ENCODE results near the gene DAB2IP. TPM values are rescaled to one million over a fixed set of nuclear protein-coding genes. Genes with fewer than 3 reads are reported as not detected.
"Not testable (repeated sequence)": the region's sequence is repeated elsewhere in the genome, so short reads cannot be mapped to it uniquely, and the experiment has no call there.

The DAB2IP gene
- total RNA-seq, 1 donor from 2014 or later: 81.6 TPM

DNA sequence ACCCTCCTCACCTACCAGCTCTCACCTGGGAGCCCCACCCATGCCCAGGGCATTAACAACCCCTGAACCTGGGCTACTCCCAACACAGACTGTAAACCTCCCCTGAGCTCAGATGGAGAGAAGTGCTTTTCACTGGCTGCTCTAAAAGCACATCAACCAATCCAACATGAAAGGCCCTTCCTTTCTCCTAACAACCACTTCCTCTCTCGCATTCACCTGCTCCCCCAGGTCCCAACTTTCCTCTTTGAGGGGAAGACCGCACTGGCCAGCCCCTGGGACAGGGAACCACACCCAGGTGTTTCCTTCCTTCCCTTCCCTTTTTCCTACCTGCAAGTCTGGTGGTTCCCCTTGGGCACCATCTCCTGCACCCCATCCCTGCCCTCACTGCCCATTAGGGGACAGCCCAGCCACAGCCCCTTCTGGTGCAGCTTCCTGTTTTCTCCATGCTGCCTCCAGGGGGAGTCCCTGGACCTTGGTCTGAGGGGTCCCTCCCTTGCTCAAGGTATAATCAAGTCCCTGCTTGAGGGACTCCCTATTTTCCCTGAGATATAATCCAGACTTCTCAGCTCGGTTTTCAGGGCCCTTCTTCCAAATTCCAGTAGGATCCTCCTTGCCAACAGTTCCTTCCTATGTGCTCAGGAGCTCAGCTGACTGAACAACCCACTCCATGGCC is 30.5 kb upstream of the DAB2IP start:
- Histone ChIP-seq H3K4me3 (no peak overlapping the region), H3K36me3 (no peaks in the 10 kb centered on the region), H3K4me1 (peaks cover 17% of the 10 kb centered on the region), H3K9me3 (no peaks in the 10 kb centered on the region), H3K27me3 (no peaks in the 10 kb centered on the region), H3K27ac (no peak overlapping the region)
- ATAC-seq: peak; percentile 58
- DNase-seq: no peak
- TF ChIP-seq CTCF (IDR thresholded peaks at IDR 0.05): peak; percentile 47
- intact Hi-C loops (cut with DNase I): no loop called here

DNA sequence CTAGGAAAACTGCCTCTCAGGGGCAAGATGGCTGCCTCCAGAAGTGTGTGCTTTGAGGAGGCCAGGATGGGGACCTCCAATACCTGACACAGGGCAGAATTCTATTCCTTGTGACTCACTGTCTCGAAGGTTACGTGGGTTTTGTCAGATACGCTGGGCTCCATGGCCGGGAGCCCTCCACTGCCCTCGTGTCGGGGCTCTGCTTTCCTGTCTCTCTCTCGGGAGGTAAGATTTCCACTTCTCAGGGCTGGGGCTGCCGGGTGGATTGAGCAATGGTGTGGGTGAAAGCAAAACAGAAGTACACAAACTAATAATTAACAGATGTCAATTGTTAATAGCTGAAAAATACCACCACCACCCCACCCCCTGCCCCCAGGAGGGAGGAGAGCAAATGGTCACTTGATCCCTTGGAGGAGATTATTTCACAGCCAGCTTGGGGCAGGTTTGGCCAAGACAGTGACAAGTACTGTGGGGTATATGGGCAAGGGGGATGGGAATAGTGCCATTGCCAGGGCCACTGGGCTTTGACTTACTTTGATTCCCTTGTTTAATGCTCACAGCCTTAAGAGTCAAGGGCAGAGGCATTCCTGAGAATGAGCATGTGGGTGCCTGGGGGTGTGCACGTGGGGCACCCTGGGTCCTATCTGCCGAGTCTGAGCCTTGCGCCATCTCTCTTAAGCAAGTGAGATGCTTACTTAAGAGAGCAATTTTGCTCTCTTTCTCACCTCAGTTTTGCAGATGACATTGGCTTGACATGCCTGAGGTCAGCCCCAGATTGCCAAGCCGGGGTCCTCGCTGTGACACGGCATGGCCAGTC is 28.8 kb upstream of the DAB2IP start:
- peaks cover 17% of the 10 kb centered on the region for H3K4me1 ChIP-seq
- no peaks in the 10 kb centered on the region for H3K9me3 ChIP-seq
- no peaks in the 10 kb centered on the region for H3K36me3 ChIP-seq
- no peaks in the 10 kb centered on the region for H3K27me3 ChIP-seq
- H3K4me3 ChIP-seq: no peak overlapping the region
- DNase-seq (peak; percentile 75), ATAC-seq (peak; percentile 62)
- TF ChIP-seq CTCF (IDR thresholded peaks at IDR 0.05): no peak
- H3K27ac ChIP-seq: peak overlapping the region; percentile 11
- intact Hi-C loops (cut with DNase I): no loop called here

DNA sequence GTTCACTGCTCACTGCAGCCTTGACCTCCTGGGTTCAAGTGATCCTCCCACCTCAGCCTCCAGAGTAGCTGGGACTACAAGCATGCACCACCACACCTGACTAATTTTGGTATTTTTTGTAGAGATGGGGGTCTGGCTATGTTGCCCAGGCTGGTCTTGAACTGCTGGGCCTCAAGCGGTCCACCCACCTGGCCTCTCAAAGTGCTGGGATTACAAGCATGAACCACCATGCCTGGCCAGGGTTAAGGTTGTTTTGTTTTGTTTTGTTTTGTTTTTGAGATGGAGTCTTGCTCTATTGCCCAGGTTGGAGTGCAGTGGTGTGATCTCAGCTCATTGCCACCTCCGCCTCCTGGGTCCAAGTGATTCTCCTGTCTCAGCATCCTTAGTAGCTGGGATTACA is 28.0 kb upstream of the DAB2IP start:
- H3K36me3 ChIP-seq; H3K4me3 ChIP-seq; H3K27me3 ChIP-seq; intact Hi-C loops (cut with DNase I); H3K27ac ChIP-seq; DNase-seq; ATAC-seq; H3K9me3 ChIP-seq: not testable (repeated sequence)
- peaks cover 17% of the 10 kb centered on the region for H3K4me1 ChIP-seq

DNA sequence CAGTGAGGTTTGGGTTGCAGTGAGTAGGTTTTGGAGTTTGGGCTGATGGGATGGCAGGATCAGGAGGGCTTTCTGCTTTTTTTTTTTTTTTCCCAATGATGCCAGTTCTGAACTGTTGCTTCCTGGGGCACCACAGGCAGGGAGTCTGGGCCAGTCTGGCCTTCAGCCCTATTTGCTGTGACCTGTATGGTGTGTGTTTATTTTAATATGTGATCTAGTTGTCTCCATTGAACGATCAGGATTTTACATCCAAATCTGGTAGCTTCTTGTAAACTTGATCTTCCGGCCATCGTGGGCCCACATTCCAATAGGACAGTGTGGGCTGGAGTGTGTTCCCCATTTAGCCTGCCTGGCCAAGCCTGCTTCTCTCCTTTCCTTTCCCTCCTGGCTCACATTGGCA is 25.8 kb upstream of the DAB2IP start:
- Histone ChIP-seq H3K27ac (no peak overlapping the region), H3K36me3 (no peaks in the 10 kb centered on the region), H3K4me3 (no peak overlapping the region), H3K9me3 (no peaks in the 10 kb centered on the region), H3K27me3 (no peaks in the 10 kb centered on the region), H3K4me1 (peaks cover 6% of the 10 kb centered on the region)
- intact Hi-C loops (cut with DNase I): no loop called here
- ATAC-seq: no peak
- no peak for TF ChIP-seq CTCF (IDR thresholded peaks at IDR 0.05)
- no peak for DNase-seq

DNA sequence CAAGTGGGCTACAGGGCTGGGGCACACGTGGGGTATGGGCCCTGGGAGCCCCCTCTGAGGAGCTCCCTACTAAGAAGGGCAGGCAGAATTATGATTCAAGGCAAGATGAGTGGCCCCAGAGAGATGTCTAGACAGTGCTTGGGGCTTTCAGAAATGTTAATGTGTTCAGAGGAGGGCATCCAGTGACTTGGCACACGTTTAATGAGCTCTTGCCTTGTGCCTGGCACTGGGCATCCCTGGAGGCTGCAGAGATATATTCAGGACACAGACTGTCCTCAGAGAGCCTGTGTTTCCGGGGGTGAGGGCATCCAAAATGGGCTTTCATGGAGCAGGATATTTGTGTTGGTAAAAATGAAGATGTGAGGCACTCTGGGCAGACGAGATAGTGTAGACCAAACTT is 25.4 kb upstream of the DAB2IP start:
- no peak overlapping the region for H3K27ac ChIP-seq

More for the DNA sequence above, 25.4 kb upstream of the DAB2IP start:
- no peaks in the 10 kb centered on the region for H3K27me3 ChIP-seq
- no peak for TF ChIP-seq CTCF (IDR thresholded peaks at IDR 0.05)
- ATAC-seq (no peak), DNase-seq (no peak)
- H3K36me3 ChIP-seq: no peaks in the 10 kb centered on the region
- no peak overlapping the region for H3K4me3 ChIP-seq
- H3K4me1 ChIP-seq: peaks cover 3% of the 10 kb centered on the region
- H3K9me3 ChIP-seq: no peaks in the 10 kb centered on the region
- intact Hi-C loops (cut with DNase I): no loop called here
